HG03469 (cell line): Measurements from ENCODE around the gene IGFN1.

ENCODE experiments used
- ATAC-seq: cut with Tn5 transposase; IDR thresholded peaks from one replicate; pipeline ENCODE4 v1.9.1; 2021; ENCODE audit warnings: mild to moderate bottlenecking, moderate library complexity, moderate number of reproducible peaks; ENCODE audit not compliant: unreplicated experiment

Gene IGFN1

GRCh38 chr1:201261771-201262547 lies 71.3 kb downstream of the IGFN1 start:
- no peak for ATAC-seq

DNA sequence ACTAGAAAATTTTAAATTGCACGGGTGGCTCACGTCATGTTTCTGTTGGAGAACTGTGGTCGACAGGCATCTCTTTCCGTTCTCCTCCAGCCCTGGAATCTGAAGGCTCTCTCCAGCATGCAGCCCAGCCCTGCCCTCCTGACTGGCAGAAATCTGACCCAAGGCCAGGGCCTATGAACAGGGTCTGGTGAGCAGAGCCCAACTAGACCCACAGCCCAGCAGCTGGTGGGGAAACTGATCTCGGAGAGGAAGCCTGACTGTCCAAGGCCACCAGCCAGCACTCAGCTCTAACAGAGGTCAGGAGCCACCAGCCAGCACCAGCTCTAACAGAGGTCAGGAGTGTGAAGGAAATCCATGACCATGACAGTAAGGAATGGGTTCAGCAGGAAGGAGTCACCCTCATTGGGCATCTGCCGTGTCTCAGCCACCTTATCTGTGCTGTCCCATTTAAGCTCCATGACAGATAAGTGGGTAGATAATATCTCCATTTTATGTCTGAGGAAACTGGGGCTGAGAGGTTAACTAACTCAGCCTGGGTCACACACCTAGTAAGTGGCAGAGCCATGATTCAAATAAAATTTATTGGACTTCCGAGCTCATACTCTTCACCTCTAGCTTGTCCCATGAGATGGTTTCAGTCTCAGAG lies 72.5 kb downstream of the IGFN1 start:
- ATAC-seq: no peak

DNA sequence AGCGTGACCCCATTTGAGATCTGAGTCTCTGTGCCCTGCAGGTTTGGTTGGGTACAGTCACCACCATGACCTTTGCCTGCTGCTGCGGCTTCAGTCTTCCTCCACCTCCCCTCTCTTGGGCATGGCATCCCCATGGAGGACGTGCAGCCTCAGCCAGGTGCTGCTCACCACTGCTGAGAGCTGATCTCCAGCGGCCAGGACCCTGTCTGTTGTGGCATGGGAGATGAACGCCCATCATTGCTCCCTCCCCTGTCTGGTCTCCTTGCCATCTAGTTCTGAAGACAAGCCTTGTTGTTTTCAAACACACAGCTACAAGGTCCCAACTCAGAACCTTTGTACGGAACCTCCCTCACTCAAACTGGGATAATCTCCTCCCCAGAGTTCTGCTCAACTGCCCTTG lies 73.4 kb downstream of the IGFN1 start:
- no peak for ATAC-seq

DNA sequence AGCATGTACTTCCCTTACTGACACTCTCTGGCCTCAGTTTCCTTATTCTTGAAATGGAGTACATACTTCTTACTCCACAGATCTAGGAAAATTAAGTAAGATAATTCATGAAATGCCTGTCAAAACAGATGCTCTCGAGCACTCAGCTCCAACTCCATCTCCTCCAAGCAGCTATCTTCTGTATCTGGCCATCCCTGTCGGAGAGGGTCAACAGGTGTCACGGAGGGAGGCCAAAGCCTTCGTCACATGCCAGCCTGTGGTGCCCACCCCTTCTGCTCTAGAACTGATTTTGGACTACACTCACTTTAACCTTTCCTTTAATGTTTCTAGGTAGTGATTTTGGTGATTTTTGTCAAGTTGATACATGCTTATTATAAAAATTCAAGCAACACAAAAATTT lies 73.9 kb downstream of the IGFN1 start:
- ATAC-seq: no peak

GRCh38 chr1:201265756-201266155 lies 75.1 kb downstream of the IGFN1 start:
- no peak for ATAC-seq

DNA sequence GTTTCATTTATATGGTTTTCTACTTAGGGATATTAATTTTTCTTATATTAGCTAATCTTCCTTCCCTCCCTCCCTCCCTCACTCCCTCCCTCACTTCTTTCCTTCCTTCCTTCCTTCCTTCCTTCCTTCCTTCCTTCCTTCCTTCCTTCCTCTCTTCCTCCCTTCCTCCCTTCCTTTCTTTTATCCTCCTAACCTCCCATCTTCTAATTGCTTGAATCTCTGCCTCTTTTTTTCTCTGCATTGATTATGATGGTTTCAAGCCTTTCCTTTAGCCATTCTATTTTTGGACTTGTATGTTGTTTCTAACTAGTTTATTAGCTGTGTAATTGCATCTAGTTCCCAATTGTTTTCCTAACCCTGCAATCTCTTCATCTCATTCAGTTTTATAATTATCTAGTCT lies 75.7 kb downstream of the IGFN1 start:
- ATAC-seq: no peak

DNA sequence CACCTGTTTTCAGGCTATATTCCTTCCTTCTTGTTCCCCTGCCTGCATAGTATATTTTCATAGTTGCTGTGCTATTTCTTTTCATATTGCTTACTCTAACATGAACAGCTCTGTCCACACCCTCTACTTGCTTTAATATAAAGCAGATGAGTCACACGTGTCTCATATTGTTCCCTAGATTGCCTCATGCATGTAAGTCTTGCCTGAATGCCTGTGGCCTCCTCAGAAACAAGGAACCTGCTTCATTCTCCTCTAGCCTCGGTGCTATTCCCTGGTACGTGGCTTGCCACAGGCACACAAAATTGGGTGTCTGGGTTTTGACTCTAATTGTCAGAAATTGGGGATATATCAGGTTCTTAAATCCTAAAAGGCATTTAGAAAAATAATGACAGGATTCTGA lies 76.2 kb downstream of the IGFN1 start:
- ATAC-seq: no peak

GRCh38 chr1:201267481-201268229 lies 77.0 kb downstream of the IGFN1 start:
- ATAC-seq: no peak

GRCh38 chr1:201268604-201269151 lies 78.1 kb downstream of the IGFN1 start:
- no peak for ATAC-seq

DNA sequence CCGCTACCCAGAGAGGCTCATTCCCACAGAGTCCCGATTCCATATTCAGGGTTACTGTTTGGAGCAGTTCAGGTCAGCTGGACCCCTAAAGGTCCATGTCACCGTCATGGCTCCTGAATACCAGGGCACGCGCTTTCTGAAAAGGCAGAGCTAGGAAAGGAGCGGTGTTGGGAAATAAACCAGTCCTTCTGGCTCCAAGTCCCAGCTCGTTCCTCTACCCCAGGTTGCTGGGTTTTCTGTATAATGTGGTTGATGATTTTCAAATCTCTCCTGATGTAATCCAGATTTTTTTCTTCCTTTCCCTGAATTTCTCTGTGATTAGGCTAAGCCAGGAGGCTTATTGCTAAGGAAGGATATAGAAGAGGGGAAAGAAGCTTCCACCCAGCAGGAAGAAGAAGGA lies 78.7 kb downstream of the IGFN1 start:
- ATAC-seq: no peak

GRCh38 chr1:201269900-201270410 lies 79.3 kb downstream of the IGFN1 start:
- ATAC-seq: no peak

- no peak for ATAC-seq
Observed at GRCh38 chr1:201270616-201271390, 80.2 kb downstream of the IGFN1 start.

GRCh38 chr1:201272799-201273198 lies 82.2 kb downstream of the IGFN1 start:
- no peak for ATAC-seq

GRCh38 chr1:201274616-201275252 lies 84.1 kb downstream of the IGFN1 start:
- ATAC-seq: no peak

DNA sequence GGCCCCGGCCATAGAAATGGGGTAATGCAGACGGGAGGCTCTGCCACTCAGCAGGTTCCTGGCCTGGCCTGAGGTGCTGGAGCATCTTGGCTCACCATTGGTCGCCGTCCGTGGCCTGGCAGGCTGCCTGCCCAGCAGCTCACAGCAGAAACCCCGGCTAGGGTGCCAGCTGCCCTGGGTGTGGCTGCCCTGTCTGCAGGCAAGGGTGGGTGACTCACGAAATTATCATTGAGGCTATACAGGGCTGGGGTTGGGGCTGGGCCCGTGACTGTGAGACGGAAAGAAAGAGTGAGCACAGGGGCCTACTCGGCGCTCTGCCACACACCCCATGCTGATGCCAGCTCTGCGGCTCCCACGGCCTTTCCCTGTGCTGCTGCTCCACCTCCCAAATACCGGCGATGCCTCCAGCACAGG lies 84.6 kb downstream of the IGFN1 start:
- ATAC-seq: no peak

DNA sequence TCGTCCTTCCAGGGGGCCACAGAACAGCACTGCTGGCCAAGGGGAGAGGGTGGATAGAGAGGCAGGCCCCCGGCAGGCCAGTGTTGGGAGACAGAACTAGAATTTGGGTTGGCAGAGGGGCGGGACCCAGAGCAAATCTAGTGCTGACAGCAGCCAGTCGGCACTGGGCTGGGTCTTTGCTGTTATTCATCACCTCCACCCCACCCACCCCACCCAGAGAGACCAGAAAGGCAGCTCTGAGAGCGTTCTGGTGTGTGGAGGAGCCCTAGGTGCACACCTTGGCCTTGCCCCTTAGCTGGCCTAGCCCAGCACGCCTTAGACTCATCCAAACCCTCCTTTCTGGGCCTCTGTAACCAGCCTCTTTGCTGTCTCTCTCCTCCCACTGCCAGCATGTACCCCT lies 86.3 kb downstream of the IGFN1 start:
- no peak for ATAC-seq

GRCh38 chr1:201277441-201277840 lies 86.8 kb downstream of the IGFN1 start:
- ATAC-seq: no peak
